Measurements from ENCODE around the gene RPL5.

- TF ChIP-seq POLR2AphosphoS5 (IDR thresholded peaks at IDR 0.05), result no peak
- no peak for TF ChIP-seq CTCF (IDR thresholded peaks at IDR 0.05 in 8 of 11, conservative IDR thresholded peaks at IDR 0.05 in 3 of 11)
These were observed 26.6 kb upstream of the RPL5 start for GRCh38 chr1:92805216-92805615.

Data from spleen (tissue), 7 donors.